ENCODE measurements around the gene ATG9B.

The ATG9B gene

DNA sequence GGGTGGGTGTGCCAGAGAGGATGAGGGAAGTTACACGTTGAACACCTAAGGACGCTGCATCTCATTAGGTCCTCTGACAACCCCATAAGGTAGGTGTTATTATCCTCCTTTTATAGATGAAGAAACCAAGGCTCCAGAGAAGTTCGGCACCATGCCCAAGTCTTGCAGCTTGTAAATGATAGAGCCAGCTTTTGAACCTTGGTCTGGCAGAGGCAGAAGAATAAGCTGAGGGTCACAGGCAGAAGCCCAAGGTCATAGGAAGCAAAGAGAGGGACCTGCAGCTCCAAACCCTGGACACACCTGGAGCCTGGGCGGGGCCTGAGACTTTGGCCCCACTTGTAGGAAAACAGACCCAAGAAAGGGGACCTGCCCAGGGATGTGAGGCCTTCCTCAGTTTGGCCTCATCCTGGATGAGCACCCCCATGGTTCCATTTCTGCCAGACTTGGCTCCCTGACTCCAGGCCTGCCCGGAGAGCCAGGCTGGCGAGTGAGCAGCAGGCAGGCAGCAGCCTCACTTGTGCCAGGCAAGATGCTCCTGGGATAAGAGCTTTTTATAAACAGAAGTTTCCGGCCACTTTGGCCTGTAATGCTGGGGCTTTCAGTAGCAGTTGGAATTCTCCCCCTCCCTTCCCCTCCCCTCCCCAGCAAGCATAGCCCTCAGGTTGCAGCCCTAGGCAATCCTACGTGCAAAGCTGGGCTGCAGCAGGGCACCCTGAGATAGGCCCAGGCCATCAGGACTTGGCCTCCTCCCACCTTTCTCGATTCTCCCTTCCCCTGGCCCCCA is 48.6 kb downstream of the ATG9B start:
- peak overlapping the region; percentile 53; the same call in 1 of the 2 replicates for H3K4me3 ChIP-seq (ENCODE audit: low read length)
- TF ChIP-seq ZNF274 (IDR thresholded peaks at IDR 0.05; ENCODE audit: low read depth, low read length) = no peak

- peak overlapping the region; percentile 53; the same call in 1 of the 2 replicates for H3K4me3 ChIP-seq (ENCODE audit: low read length)
- no peak for TF ChIP-seq ZNF274 (IDR thresholded peaks at IDR 0.05; ENCODE audit: low read depth, low read length)
Observed at GRCh38 chr7:150974468-150975391, 49.6 kb downstream of the ATG9B start.

DNA sequence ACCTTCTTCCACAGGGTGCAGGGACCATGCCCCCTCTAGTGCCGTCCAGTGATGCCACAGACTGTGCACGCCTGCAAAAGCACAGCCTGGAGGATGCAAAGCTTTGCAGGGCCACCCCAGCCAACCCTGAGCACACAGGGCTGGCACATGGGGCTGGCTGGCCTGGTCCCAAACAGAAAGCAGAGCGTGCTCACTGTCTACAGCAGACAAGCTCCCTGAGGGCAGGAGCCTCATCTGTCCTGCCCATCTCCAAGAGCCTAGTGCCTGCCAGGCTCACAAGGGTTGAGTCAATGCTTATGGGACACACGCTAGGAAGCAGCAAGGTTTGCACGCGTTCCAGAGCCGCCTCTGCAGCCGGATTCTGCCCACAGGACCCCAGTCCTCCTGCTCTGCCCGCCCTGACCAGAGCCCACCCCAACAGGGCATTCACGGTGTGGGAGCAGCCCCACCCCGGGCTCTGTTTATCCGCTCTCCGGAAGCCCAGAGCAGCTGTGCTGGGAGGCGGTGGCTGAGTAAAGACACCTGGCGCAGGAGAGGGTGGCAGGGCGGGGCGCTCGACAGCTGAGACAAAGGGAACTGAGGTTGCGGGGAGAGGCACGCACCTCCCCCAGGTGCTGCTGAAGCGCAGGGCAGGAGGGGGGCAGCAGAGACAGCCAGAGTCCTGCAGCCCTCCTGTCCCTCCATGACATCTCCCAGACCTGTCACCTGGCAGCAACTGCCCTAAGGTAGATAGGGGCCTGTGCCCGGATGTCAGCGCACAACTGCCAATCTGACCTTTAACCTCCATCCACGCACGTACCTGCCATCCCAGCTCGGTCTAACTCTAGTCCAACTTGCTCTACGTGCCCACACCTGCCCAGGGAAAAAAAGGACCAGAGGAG is 50.5 kb downstream of the ATG9B start:
- no peak overlapping the region for H3K4me3 ChIP-seq (ENCODE audit: low read length)
- no peak for TF ChIP-seq ZNF274 (IDR thresholded peaks at IDR 0.05; ENCODE audit: low read depth, low read length)

DNA sequence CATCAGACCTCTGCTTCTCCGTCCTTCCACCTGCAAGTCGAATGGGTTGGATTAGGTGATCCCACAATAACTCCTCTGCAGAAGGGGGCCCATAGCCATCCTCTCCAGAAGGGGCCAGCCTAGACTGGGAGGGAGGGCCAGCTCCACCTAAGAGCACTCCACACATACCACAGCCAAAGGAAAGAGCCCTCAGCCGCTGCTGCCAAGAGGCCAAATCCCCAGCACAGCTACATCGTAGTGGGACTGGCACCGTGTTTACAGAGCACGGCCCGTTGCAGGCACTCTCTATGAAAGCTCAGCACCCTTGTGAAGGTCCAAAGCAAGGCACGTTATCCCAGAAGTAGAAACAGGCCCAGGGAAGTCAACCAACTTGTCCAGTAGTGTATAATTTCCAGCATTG is 51.6 kb downstream of the ATG9B start:
- H3K4me3 ChIP-seq (ENCODE audit: low read length) = no peak overlapping the region
- TF ChIP-seq ZNF274 (IDR thresholded peaks at IDR 0.05; ENCODE audit: low read depth, low read length) = no peak

DNA sequence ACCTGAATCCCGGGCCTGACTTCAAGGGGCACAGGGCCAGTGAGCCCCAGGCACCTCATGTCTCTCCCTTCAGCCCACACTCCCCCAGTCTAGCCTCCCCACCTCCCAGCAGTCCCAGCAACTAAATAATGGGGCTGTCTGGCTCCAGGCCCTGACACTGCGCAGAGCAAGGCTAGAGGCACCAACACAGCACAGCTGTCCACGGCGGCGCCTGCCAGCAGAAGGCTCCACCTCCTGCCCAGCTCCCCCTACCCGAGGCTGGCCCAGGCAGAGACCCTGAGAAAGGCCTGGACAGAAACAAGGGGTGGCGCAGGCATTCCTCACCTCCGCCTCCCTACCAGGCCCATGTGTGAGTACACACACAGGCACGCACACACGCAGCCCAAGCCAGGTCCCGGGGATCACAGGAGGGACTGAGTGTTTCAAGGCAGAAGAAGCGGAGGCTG is 52.2 kb downstream of the ATG9B start:
- no peak overlapping the region for H3K4me3 ChIP-seq (ENCODE audit: low read length)
- no peak for TF ChIP-seq ZNF274 (IDR thresholded peaks at IDR 0.05; ENCODE audit: low read depth, low read length)

DNA sequence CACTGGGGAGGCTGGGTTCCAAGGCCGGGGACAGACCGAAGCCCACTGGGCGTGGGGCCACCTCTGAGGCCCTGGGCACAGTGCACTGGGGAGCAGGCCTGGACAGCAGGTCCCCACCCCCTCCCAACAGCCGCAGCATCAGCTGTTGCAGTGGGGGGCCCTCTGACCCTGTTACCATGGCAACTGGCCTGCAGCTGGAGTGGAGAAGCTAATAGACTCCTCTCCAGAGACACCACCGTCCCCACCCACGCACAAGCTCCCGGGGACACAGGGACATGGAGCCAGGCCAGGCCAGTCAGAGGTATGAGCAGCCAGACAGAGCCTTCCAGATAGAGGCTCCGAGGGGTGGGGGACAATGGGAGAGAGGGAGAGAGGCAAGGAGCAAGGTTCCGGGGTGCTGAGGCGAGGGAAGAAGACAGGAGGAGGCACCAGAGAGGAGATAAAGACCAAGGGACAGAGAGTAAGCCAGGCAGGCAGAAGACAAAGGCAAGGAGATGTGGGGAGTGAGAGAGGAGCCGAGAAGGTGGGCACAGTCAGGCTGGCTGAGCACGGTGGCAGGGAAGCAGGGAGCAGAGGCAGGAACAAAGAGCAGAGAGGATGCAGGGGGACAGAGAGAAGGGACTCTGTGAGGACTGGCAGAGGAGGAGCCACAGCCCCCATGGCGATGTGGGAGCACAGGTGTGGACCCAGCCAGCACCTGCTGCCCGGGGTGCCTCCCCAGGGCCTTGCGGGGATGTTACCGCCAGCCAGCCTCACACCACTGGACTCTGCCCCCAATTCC is 52.9 kb downstream of the ATG9B start:
- H3K4me3 ChIP-seq (ENCODE audit: low read length) = no peak overlapping the region
- TF ChIP-seq ZNF274 (IDR thresholded peaks at IDR 0.05; ENCODE audit: low read depth, low read length) = no peak

- TF ChIP-seq ZNF274 (IDR thresholded peaks at IDR 0.05; ENCODE audit: low read depth, low read length) = no peak
- no peak overlapping the region for H3K4me3 ChIP-seq (ENCODE audit: low read length)
Observed at GRCh38 chr7:150970424-150970823, 53.9 kb downstream of the ATG9B start.

DNA sequence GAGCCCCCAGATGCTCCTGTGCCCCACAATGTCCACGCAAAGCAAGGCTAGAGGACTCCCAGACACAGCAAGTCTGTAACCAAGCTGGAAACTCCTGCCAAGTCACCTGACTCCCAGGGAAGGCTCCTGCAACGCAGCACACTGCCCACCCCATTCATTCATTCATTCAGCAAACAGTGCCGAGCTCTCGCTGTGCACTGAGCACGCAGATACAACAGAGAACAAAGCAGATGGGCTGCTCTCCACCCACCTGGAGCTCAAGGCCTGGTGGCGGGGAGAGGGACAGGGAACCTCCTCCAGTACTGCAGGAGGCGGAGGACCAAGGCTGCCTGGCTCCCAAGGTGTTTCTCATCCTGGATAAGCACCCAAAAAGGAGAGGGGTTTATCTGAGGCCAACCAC is 54.8 kb downstream of the ATG9B start:
- no peak for TF ChIP-seq ZNF274 (IDR thresholded peaks at IDR 0.05; ENCODE audit: low read depth, low read length)

GRCh38 chr7:150968734-150969372 is 55.4 kb downstream of the ATG9B start:
- no peak overlapping the region for H3K4me3 ChIP-seq (ENCODE audit: low read length)
- no peak for TF ChIP-seq ZNF274 (IDR thresholded peaks at IDR 0.05; ENCODE audit: low read depth, low read length)

More for the DNA sequence above, 54.8 kb downstream of the ATG9B start:
- no peak overlapping the region for H3K4me3 ChIP-seq (ENCODE audit: low read length)

GRCh38 chr7:150968056-150968733 is 56.1 kb downstream of the ATG9B start:
- no peak for TF ChIP-seq ZNF274 (IDR thresholded peaks at IDR 0.05; ENCODE audit: low read depth, low read length)
- no peak overlapping the region for H3K4me3 ChIP-seq (ENCODE audit: low read length)

DNA sequence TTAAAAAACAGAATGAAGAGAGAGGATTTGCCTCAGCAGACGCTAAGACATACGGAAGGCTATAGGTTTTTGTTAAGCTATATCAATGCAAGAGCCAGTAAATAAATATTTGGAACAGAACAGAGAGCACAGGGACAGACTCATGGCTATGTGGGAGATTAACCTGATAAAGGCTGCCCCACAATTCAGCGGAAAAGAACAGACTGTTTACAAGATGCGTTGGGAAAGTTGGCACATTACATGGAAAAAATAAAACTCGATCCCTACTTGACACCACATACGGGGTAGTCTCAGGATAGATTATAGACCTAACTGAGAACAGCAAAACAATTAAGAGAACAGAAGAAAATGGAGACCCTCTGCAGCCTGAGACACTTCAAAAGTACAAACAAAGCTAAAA is 56.9 kb downstream of the ATG9B start:
- H3K4me3 ChIP-seq (ENCODE audit: low read length) = no peak overlapping the region

GRCh38 chr7:150966002-150966401 is 58.3 kb downstream of the ATG9B start:
- H3K4me3 ChIP-seq (ENCODE audit: low read length) = no peak overlapping the region
- no peak for TF ChIP-seq ZNF274 (IDR thresholded peaks at IDR 0.05; ENCODE audit: low read depth, low read length)

More for the DNA sequence above, 56.9 kb downstream of the ATG9B start:
- no peak for TF ChIP-seq ZNF274 (IDR thresholded peaks at IDR 0.05; ENCODE audit: low read depth, low read length)
